NOMO-1 treated with dmso at 0.1 percent for 144 hours (cell line): ENCODE results near the gene MDH1.
"Not testable (repeated sequence)": the region's sequence is repeated elsewhere in the genome, so short reads cannot be mapped to it uniquely, and the experiment has no call there.

Experiments used
- DNase-seq: peaks from one replicate; lab custom pipeline; 2025; ENCODE audit not compliant: unreplicated experiment; lab: John Stamatoyannopoulos, UW

MDH1 gene

DNA sequence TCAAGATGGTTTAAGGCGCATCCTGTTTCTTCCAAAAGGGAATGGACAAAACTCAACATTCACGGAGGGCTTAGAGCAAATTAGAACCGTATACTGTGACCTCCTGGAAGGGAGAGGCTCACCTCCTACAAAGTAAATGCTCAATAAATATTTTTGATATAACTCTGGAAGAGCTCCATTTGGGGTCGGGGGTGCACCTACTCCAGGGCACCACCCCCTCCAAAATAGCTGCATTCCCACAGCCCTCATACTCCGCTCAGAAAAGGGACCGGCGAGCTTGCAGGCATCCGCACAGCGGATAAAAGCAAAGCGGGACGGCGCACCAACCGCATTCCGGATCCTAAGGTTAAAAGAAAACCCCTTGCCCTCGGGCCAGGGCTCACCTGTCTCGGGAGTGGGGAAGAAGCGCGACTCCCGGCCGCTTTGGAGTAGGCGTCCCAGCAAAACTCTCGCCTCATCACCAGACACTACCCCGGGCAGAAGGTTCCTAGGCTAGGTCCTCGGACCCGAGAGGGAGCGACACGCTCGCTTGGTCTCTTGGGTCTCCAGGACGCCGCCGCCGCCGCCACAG, 864 bp upstream of the MDH1 start:
- DNase-seq, result no peak

DNA sequence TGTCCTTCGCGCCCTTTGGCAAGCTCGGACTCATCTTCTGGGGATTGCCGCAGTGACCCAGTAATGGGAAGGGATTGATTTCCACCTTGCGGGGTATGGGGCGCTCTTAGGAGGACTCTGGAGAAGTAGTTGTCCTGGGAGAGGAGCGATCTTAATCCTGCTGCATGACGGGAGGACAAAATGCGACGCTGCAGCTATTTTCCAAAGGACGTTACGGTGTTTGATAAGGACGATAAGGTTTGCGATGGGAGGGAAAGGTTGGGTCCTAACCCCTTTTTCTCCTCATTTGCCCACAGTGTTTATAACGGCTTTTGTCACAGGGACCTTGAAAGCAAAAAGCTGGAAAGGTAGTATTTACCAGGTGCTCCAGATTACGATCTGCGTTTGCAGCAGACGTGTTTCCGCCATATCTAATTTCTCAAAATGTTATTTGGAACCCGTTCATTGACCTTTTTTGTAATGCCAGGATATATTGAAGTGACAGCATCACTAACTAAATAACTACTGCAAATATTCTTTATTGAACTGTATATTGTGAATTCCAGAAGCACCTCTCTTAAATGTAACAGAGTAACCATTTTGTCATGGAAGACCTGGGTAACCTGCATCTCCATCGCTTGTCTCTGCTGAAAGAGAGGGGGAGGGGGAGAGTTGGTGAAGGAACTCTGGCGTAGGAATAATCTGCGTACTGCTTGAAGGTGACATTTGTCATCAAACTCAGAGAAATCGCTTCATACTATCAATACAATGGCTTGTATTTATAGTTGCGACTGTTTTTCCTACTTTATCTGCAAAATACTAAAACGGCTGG, 590 bp downstream of the MDH1 start:
- DNase-seq, result no peak

DNA sequence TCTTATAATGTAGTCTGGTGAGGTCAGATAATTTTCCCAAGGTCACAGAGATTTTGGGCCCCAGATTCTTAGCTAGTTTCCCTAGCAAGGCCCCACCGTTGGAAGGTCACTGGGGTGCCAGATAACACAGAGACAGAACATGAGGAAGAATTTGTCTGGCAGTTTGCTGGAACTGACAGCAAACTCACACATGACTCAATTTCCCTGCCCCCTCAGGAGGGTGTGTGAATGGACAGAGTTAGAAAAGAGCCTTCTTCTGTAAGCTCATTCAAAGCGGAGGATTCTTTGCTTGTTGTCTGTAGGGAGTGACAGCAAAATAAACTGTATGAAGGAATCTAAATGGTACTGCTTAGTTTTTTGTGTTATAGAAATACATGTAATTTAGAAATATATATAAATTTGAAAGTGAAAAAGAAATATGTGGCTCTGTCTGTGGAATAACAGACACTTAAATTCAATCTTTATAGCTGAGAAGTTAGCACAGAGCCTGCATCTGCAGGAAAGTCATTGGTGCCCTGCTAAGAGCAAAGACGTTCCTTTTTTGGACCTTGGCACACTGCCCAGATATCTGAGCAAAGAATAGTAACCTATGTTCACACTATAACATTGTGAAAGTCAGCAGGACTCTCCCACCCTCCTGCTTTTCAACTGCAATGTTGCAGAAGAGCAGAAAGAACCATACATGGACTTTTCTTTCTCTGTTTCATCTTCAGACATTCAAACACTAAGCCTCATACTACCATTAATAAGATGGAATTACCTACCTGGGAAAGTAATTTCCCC, 2.1 kb downstream of the MDH1 start:
- peak; percentile 43 for DNase-seq

DNA sequence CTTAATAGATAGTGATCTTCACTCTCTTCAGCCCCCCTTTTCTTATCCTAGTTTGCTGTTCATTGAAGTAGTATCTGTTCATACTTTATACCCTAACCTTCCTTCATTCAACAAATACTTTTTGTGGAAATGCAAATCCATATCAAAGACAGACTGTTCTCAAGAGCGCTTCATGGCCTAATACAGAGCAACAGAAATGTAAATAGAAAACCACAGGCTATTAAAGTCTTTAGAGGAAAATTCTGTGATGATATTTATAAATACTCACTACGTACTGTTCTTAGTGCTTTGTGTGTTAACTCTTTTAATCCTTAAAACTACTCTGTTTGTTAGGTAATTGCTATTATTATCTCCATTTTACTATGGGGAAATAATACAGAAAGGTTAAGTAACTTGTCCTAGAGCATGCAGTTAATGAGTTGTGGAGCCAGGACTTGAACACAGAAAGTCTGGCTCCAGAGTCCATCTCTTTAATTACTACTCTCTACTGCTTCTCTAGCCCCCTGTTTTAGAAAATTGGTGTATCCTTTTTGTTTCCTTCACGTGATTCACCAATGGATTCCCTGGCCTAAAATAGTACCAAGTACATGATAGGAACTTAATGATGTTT, 2.9 kb downstream of the MDH1 start:
- no peak for DNase-seq

DNA sequence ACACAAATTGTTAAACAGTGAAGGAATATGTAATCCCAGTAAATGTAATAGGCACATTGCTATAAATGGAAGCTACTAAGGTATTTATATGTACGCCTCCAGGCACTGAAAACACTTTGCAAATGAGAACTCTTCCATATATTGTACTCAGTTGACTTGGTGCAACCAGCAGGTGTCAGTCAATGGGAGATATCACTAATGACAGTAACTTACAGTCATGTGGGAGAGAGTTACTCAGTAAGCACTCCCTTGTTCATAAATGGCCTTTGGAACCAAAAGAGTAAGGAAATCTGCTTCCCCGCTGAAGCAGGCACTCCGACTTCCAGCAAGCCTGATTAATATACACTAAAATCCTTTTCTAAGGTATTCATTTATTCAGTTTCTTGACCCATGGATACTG, 5.9 kb downstream of the MDH1 start:
- no peak for DNase-seq

DNA sequence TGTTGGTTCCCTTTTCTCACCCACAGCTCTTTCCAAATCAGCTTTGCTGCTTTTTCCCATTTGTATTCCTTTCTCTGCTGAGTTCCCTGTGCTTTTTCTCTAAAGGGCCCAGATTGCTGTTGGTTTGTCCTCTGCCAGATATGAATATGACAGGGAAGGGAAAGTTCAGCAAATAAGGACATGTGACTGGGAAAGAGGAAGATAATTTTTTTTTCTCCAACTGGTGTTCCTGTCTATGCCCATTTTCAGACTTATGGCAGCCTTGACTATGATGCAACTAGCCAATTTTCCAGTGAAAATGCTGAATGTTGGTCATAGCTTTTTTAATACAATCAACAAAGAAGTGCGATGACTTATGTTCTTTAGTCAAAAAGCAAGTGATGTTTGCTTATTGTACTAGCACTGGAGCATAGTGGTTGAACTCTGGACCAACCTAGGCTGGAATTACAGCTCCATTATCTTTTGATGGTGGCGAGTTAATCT, 7.7 kb downstream of the MDH1 start:
- DNase-seq, result no peak

DNA sequence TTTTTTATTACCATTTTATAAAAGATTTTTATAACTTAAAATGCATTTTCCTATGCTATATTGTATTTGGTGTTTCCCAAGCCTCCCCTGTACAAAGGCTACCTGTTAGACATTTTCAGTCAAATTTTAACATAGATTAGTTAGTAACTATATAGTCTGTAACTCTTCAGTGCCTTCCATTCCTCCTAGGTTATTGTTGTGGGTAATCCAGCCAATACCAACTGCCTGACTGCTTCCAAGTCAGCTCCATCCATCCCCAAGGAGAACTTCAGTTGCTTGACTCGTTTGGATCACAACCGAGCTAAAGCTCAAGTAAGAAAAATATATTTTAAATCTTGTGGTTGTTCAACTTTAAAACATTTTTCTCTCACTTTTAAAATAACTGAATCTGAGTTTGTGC, 10.2 kb downstream of the MDH1 start:
- no peak for DNase-seq

DNA sequence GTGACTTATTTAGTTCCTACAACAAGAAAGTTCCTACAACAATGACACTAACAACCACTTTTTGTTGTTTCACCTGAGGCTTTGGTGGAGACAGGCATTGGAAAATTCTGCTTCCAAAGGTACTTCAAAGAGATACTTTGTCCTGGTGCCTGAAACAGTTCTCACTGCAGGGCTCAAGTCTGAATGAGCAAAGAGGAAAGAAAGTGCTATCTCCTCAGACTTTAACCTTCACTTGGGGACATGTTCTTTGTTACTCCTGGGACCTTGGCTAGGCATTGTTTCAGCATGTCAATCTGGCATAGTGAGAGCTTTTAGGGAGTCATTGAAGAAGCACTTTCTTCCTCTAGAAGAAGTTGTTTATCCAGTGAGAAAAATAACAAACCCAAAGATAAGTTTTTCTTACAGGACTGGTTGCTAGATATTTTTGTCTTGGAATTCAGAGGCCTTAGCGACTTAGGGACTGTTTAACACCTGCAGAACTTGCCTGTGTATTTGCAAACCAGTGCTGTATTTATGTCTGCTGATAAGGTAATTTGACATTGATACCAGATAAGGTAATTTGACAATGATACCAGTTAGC, 12.2 kb downstream of the MDH1 start:
- DNase-seq, result no peak

DNA sequence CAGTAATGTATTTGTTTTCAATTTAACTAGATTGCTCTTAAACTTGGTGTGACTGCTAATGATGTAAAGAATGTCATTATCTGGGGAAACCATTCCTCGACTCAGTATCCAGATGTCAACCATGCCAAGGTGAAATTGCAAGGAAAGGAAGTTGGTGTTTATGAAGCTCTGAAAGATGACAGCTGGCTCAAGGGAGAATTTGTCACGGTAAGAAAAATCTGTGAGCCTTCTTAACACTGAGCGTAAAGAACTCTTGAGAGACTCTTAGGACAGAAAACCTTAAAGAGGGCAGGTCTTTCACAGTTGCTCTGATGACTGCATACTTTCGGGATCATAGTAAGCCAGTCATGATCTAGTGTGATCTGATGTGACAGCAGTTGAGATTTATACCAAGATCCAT, 15.9 kb downstream of the MDH1 start:
- no peak for DNase-seq

DNA sequence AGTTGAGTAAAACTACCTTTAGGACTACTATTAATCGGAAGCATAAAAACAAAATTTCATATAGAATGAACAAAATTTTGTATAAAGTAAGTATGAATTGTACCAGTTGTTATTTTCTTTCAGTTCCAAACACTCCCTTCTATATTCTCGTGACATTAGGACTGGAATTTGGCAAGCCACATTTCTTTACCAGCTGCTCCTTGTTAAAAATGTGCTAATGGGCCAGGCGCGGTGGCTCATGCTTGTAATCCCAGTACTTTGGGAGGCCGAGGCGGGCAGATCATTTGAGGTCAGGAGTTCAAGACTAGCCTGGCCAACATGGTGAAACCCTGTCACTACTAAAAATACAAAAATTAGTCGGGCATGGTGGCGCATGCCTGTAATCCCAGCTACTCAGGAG, 20.1 kb downstream of the MDH1 start:
- not testable (repeated sequence) for DNase-seq

DNA sequence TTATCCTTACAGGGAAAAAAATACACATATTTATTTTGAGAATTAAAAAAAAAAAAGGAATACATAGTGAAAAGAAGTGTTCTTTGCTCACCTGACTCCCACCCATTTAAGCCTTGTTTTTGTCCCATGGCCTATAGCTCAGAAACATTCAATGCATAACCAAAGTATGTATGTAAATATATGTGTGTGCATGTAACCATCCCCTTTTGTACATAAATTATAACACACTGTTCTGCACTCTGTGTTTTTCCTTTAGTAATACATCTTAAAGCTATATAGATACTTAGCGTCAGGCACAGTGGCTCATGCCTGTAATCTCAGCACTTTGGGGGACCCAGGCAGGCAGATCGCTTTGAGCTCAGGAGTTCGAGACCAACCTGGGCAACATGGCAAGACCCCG, 21.8 kb downstream of the MDH1 start:
- DNase-seq, result no peak

DNA sequence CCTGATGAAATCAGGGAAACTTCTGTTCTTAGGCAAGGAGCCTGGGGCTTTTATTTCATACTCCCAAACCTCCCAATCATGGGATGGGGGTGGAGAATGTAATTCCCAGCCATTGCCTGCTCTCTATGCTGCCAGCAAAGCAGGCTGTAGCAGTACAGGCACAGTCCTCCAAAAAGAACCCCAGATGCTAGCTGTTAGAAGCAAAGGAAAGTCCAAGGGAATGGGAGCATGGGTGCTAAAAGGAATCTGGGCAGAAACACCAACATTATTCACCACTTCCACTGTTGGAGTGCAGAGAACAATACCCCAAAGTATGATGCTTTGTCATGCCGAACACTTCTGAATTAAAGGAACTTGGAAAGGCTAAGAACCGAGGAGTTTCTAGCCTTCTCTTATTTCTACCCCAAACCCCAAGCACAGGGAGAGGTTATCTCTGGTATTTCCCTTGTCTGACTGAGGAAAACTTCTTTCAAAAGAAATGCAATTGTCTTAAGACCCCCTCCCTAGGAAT, 24.7 kb downstream of the MDH1 start:
- DNase-seq, result no peak

DNA sequence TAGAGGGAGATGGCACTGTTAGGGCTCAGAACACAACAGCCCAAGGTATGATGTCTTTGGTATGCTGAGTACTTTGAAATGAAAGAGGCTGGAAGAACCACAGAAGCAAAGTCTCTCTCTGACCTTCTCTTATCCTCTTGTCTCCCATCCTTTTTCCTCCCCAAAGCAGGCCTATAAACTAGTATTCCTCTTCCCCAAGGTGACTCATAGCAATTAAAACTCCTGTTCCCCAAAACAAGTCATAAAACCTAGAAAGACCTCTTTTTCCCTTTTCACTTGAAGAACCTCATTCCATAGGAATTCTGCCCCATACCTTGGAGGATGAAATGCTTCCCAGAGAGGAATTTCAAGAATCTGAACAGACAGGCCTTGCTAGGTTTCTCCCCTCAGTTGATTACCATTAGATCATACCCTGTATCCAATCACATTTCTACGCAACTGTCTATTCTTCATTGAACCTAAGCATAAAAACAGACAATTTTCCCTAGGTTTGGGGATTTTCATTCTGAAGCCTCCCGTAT, 25.7 kb downstream of the MDH1 start:
- no peak for DNase-seq

DNA sequence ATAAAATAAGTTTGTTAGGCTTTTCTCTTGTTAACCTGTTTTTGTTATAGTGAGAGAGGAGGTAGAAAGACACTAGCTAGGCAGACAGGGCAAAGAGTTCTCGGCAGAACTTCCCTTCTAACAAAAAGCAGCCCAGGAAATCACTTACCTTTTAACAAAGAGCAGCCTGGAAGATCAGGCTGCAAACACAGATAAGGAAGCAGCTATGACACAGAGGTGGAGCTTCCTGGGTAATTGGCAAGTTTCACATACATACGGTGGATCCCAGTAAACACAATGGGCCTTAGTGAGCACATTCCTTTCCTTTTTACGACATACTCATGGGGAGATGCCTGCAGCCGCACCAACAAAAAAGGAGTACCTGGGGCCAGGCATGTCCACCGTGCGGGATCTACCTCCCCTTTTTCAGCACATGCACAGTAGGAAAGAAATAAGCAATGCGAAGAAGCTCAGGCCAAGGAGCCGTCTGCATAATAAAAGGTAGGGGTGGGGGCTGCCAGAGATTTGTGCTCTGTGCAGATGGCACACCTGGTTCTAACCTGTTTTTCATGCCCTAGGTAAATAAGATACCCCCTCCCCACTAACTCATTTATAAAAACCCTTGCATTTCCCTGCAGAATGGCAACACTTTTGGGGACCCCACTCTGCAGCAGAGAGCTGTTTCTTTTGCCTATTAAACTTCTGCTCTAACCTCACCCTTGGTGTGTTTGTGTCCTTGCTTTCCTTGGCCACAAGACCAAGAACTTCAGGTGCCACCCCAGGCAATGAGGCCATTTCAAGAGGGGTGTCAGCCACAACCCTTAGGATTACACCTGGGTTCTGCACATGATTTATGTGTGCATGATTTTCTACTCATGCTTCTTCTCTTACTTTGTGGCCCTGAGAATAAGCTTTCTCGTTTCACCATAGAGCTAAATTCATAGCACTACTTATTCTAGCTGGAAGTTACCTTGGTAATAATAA, 26.5 kb downstream of the MDH1 start:
- DNase-seq, result no peak

DNA sequence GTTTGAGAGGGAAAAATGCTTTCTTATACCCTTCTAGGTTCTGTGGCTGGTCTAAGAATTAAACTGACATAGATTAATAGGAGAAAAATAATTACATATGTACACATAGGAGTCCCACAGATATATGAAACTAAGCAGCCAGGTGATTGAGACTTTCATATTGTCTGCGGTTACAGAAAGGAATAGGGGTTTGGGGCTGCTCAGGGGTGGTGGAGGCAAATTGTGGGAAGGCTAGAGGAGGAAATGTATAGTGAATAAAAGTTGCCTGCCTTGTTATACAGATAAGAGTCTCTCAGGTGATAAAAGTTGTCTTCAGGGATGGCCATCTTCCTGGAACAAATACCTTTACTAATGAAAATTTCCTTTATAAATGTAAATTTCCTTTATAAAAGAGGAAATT, 28.6 kb downstream of the MDH1 start:
- DNase-seq, result no peak

DNA sequence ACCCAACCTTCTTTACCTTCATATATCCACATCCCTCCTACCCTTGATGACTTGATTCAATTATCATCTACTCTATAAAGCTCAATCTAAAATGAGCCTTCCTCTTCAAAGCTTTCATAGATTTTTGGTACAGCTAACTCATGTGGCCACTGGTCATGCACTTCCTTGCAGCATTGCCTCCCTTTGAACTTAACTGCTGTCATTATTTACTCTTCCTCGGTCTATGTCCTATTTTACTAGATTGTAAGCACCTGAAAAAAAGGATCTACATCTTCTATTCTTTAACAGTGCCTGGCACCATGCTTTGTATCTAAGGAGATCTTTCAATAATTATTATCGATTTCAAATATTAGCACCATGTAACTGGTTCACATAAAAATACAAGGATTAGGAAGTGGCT, 30.6 kb downstream of the MDH1 start:
- DNase-seq, result no peak

DNA sequence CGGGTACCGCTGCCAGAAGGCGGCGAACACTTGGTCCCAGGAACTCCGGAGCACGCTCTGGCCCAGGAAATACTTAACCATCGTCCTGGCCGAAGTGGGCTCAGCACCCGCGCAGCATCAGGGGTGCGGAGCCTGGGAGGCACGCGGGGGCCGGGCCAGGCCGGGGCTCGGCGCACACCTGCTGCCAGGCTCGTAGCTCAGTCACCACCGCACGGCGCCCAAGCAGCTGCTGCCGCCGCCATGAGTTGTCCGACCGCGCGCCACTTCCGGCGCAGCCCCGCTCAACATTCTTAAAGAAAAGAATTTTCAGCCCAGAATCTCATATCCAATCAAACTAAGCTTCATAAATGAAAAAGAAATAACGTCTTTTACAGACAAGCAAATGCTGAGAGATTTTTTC, 34.0 kb downstream of the MDH1 start:
- DNase-seq, result no peak

DNA sequence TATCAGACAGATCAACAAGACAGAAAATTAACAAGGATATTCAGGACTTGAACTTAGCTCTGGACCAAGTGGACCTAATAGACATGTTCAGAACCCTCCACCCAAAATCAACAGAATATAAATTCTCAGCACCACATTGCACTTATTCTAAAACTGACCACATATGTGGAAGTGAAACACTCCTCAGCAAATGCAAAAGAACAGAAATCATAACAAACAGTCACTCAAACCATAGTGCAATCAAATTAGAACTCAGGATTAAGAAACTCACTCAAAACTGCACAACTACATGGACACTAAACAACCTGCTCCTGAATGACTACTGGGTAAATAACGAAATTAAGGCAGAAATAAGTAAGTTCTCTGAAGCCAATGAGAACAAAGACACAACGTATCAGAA, 35.0 kb downstream of the MDH1 start:
- DNase-seq, result not testable (repeated sequence)

DNA sequence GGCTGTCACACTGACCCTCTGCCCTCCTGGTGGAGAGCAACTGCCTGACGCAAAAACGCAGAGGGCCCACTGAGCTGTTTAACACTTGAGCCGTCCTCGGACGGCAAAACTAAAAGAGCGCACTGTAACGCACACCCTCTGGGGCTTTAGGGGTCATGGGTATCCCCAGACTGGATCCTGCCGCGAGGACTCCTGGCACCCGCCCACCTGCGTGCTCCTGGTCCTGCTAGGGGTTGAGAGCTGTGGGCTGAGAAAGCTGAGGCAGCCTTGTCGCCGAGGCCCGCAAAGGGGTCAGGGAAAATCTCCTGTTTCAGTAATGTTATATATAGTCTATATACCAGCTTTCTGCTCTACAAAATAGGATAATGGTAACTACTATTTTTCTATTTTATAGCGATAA, 39.1 kb downstream of the MDH1 start:
- DNase-seq, result no peak
